NT2/D1 (cell line): ENCODE data around the gene STX11.

Experiments
- SUZ12 ChIP-seq: IDR thresholded peaks from 2 replicates; pipeline ENCODE4 v1.6.1; 2011; ENCODE audit not compliant: insufficient read length, insufficient read depth; ENCODE audit errors: extremely low read depth
- YY1 ChIP-seq: IDR thresholded peaks from 2 replicates; pipeline ENCODE4 v1.6.1; 2011; ENCODE audit not compliant: insufficient read length, insufficient read depth

- no peak for TF ChIP-seq YY1
- TF ChIP-seq SUZ12: no peak
Observed at GRCh38 chr6:144131248-144131709, 19.0 kb upstream of the STX11 start.
